AG10803 (cell line): ENCODE results near the gene BCAS3.

Source experiments
- DNase-seq: peaks from one replicate; pipeline ENCODE4 v3.0.0; 2010; ENCODE audit warnings: low read depth
- H3K4me3 ChIP-seq: 2 replicates; pipeline ENCODE4 v1.5.1; 2011; ENCODE audit warnings: mild to moderate bottlenecking, low read length, control low read depth
- CTCF ChIP-seq: conservative IDR thresholded peaks from 2 replicates; pipeline ENCODE4 v1.5.1; 2011; ENCODE audit warnings: mild to moderate bottlenecking, low read length, control low read depth, inconsistent platforms

Gene BCAS3

GRCh38 chr17:61406537-61406845 lies 728.8 kb downstream of the BCAS3 start:
- H3K4me3 ChIP-seq, result no peak overlapping the region
- DNase-seq, result no peak
- no peak for TF ChIP-seq CTCF

DNA sequence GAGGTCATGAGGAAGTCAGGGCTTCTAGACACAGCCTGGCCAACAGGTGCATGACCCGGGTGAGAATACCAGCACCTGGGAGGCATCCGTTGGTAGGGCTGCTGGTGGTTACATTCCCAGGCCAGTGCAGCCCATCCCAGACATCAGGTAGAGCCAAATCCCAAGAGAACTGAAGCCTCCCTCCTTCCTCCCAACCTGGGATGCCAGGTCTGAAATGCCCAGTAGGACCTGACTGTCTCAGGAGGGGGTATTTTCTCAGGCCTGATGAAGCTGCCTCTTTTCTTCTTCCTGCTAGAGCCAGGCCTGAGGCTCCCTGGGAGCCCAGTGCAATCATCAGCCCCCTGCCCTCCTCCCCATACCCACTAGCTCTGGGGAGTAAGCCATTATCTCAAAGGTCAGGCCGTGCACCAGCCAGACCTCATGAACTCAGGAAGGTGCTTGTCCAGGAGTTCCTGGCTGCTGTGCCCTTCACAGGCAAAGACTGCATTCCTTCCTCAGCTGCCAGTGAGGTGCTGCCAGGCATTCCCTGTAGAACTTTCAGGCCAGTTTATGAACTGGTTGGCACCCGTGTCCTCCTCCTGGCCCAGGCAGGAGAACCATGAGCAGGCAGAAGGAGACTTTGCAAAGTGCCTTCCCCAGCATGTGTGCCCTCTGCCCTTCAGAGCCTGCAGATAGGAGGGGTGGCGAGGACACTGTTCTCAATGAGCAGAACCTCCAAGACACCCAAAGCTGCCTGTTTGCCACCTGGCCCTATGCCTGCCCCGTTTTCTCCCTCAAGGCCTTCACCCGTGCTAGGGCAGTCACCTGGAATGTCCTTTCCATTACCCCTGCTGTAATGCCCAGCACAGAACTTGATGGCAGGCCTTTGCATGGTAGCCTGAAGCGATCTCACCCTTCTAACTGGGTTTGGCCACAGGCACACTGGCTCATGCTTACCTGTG lies 729.6 kb downstream of the BCAS3 start:
- H3K4me3 ChIP-seq, result no peak overlapping the region
- no peak for TF ChIP-seq CTCF
- no peak for DNase-seq

DNA sequence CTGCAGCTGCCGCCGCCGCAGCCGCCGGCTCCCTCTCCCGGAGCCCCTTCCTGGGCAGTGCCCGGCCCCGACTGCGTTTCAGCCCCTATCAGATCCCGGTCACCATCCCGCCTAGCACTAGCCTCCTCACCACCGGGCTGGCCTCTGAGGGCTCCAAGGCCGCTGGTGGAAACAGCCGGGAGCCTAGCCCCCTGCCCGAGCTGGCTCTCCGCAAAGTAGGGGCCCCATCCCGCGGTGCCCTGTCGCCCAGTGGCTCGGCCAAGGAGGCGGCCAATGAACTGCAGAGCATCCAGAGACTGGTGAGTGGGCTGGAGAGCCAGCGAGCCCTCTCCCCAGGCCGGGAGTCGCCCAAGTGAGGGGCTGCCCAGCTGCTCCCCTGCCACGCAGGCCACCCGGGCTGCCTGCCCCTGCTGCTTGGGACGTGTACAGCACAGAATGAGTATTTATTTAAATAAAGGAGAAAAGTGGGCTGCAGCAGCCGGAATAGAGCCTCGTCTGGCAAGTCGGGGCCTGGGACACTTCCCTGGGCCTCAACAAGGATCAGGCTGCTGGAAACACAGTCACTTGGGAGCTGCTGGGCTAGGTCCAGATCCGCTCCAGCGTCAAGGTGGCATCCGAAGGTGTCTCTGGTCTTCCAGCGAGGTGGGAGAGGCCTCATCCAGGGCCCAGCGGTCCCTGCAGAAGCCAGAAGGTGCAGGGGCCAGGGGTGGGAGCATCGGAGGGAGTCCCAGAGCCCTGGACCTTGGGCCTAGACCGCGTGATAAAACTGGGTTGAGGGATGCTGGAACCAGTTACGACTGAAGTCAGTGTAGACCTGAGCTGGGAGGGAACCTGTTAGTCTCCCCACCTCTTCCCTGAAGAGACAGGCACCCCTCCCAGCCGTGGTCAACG lies 730.7 kb downstream of the BCAS3 start:
- TF ChIP-seq CTCF, result no peak
- H3K4me3 ChIP-seq, result no peak overlapping the region; the same call in 1 of the 2 replicates
- no peak for DNase-seq

- DNase-seq, result peak; percentile 57
- peak overlapping the region; percentile 62 for H3K4me3 ChIP-seq
Observed at GRCh38 chr17:61409301-61410112, 731.9 kb downstream of the BCAS3 start.

GRCh38 chr17:61410141-61411010 lies 732.7 kb downstream of the BCAS3 start:
- no peak for DNase-seq
- no peak; the same call in 1 of the 2 replicates for TF ChIP-seq CTCF
- no peak overlapping the region for H3K4me3 ChIP-seq

More at GRCh38 chr17:61409301-61410112, 731.9 kb downstream of the BCAS3 start:
- TF ChIP-seq CTCF, result peak; percentile 43

- TF ChIP-seq CTCF, result no peak
- peak; percentile 43 for DNase-seq
- peak overlapping the region; percentile 67 for H3K4me3 ChIP-seq
Observed at GRCh38 chr17:61411011-61411260, 733.3 kb downstream of the BCAS3 start.
